Activated CD4-positive, CD25-positive, alpha-beta regulatory T cell (primary cell): ENCODE measurements around the gene PASK.

Experiments used
- DNase-seq, 4 experiments: peaks; one replicate each; lab custom pipeline; 2025; lab: John Stamatoyannopoulos, UW

PASK gene

GRCh38 chr2:241066171-241066892 is 82.9 kb downstream of the PASK start:
- DNase-seq, result no peak

DNA sequence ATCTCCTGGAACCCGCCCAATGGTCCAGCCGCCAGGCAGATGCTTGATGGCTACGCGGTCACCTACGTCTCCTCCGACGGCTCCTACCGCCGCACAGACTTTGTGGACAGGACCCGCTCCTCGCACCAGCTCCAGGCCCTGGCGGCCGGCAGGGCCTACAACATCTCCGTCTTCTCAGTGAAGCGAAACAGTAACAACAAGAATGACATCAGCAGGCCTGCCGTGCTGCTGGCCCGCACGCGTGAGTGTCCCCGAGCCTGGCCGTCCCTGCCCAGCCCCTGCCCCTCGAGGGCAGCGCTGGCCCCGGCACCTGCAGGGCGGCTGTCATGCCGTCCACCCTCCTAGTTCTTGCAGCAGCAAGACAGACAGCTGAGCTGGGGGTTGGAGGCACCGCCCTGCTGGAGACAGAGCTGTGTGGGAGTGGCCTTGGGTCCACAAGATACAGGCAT is 83.9 kb downstream of the PASK start:
- DNase-seq, result no peak

- DNase-seq, result no peak
Measured at GRCh38 chr2:241064802-241065354, 84.4 kb downstream of the PASK start.

DNA sequence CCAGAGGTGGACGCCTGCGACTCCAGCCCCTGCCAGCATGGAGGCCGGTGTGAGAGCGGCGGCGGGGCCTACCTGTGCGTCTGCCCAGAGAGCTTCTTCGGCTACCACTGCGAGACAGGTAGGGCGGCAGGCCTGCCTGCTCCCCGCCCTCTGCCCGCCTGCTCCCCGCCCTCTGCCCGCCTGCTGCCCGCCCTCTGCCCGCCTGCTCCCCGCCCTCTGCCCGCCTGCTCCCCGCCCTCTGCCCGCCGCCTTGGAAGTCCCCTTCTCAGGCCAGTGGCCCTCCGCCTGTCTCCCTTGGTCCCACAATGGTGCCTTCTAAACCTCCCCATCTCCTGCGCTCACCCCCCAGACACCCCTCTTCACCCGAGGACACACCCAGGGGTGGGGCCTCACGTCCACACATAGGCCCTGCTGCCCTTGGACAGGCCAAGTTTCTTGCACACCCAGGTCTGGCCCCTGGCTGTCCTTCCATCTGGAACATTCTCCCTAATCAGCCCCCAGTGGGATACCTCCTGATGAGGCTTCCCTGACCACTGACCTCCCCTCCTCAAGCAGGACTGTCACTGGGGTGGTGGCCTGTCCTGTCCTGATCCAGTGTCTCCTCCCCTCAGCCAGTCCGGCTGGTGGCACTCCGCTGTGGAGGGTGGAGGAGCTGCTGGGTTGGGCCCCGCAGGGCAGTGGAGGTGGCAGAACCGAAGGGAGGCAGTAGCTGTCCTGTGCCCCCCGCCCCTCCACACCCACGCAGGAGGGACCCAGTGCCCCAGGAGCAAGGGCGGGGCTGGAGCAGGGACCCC is 85.1 kb downstream of the PASK start:
- no peak for DNase-seq

DNA sequence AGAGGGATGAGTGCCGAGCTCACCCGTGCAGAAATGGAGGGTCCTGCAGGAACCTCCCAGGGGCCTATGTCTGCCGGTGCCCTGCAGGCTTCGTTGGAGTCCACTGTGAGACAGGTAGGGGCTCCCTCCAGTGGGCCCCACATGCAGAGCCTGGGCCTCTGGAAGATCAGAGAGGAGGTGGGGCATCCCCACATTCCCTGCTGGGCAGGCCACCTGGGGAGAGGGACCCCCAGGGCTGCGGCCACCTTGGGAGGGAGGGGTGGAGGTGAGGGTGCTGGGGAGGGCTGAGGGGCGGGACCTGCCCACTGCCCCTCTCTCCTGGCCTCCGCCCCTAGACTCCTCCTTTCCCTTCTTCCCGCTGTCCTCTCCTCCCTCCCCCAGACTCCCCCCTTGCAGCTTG is 85.7 kb downstream of the PASK start:
- DNase-seq, result no peak

DNA sequence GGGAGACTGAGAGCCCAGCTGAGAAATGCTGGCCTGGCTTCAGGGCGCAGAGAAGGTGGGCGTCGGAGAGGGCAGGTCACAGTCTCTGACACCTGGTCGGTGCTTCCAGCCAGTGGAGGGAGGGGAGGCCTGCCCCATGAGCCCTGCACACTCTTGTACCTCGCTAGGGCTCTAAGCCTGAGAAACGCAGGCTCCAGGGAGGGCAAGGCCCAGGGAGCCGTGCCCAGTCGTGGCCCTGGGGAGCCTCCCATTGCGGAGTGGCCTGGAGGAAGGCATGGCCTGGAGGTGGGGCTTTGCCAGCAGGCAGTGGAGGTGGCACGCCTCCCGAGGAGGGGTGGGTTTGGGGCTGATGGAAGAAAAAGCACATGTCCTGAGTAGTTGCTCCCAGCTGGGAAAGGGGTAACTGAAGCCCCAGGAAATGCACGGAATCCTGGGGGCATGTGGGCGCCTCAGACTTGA is 86.2 kb downstream of the PASK start:
- no peak for DNase-seq

DNA sequence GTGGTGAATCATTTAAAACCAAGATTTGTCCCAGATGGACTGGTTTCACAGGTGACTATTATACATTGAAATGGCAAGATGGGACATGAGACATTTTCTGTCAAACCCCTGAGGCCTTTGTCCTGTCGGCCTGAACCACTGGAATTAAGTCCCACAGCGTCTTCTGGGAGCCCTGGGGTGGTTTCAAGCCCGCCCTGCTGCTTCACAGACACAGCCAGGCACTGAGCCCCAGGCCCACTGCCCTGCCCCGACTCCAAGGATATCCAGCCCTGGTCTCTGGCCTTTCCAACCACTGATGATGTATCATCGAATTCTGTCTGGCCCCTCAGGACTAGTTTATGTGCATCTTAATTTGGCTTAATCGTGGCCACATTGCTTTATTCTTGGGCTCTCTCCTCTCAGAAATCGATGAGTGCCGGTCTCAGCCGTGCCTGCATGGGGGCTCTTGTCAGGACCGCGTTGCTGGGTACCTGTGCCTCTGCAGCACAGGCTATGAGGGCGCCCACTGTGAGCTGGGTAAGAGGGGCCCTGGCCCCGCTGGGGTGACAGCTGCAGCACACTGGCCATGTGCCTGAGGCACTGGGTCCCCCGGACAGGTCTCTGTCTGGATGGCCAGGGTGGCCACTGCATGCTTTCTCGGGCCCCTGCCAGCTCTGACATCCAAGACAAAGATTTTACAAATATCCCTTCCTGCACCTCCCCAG is 86.7 kb downstream of the PASK start:
- DNase-seq, result no peak

GRCh38 chr2:241061275-241061674 is 88.0 kb downstream of the PASK start:
- DNase-seq, result no peak
